IMR-90 (cell line): ENCODE measurements around the gene KCNN4. TPM values are rescaled to one million over a fixed set of nuclear protein-coding genes. Genes with fewer than 3 reads are reported as not detected.
A peak's percentile ranks its signal among the peaks of the same experiment; 100 is the strongest.

Experiments
- ATAC-seq: fragments of 200-7000 bp; cut with Tn5 transposase; 2 replicates; pipeline ENCODE4 v1.9.1; 2020; ENCODE audit warnings: low read depth, mild to moderate bottlenecking, moderate library complexity
- BruUV-seq: library from RNA; stranded (reverse); fragments of 400-500 nt; replicated peaks from 2 replicates; lab custom pipeline; 2021; lab: Mats Ljungman, UMichigan
- CTCF ChIA-PET: fragments of 300-600 bp; formaldehyde crosslinking; extraction: SDS; loops from one replicate; lab custom pipeline; 2021; ENCODE audit warnings: antibody characterized with exemption; lab: Yijun Ruan, JAX
- POLR2A ChIA-PET: fragments of 300-600 bp; sonication (Branson Sonifier 250); formaldehyde crosslinking; loops from one replicate; lab custom pipeline; 2022; ENCODE audit warnings: antibody characterized with exemption; ENCODE audit not compliant: unreplicated experiment; lab: Charles Lee
- DNase-seq: peaks from one replicate; pipeline ENCODE4 v3.0.0; 2013
- H2AFZ ChIP-seq: replicated peaks from 2 replicates; pipeline ENCODE3; 2013; ENCODE audit warnings: low read length, mild to moderate bottlenecking; ENCODE audit not compliant: poor library complexity
- H2AK5ac ChIP-seq: 2 replicates; pipeline ENCODE4 v1.6.1; 2013; ENCODE audit warnings: low read depth, low read length, inconsistent platforms
- H2AK9ac ChIP-seq: replicated peaks from 2 replicates; pipeline ENCODE3; 2013; ENCODE audit warnings: mild to moderate bottlenecking, low read depth, low read length, moderate library complexity; ENCODE audit not compliant: poor library complexity
- H2BK120ac ChIP-seq: 2 replicates; pipeline ENCODE4 v1.6.1; 2013; ENCODE audit warnings: low read depth, low read length, inconsistent platforms
- H2BK15ac ChIP-seq: 3 replicates; pipeline ENCODE4 v1.6.1; 2013; ENCODE audit warnings: low read depth, low read length, inconsistent platforms
- H2BK20ac ChIP-seq: 2 replicates; pipeline ENCODE4 v1.6.1; 2013; ENCODE audit warnings: low read depth, mild to moderate bottlenecking, inconsistent platforms, low read length, moderate library complexity
- H2BK5ac ChIP-seq: 2 replicates; pipeline ENCODE4 v1.6.1; 2013; ENCODE audit warnings: mild to moderate bottlenecking, low read depth, low read length, inconsistent platforms; ENCODE audit not compliant: poor library complexity, severe bottlenecking
- H3K14ac ChIP-seq: replicated peaks from 2 replicates; pipeline ENCODE4 v1.6.1; 2013; ENCODE audit warnings: low read depth, low read length, inconsistent platforms
- H3K18ac ChIP-seq: 2 replicates; pipeline ENCODE4 v1.6.1; 2013; ENCODE audit warnings: low read depth, low read length, control low read depth
- H3K23ac ChIP-seq: 2 replicates; pipeline ENCODE4 v1.6.1; 2013; ENCODE audit warnings: low read depth, low read length, inconsistent platforms
- H3K27ac ChIP-seq: 2 replicates; pipeline ENCODE4 v1.5.1; 2013; ENCODE audit warnings: mild to moderate bottlenecking, control low read depth, low read length; ENCODE audit not compliant: insufficient read depth
- H3K27me3 ChIP-seq: 2 replicates; pipeline ENCODE4 v1.6.1; 2013; ENCODE audit warnings: low read length; ENCODE audit not compliant: control insufficient read depth, insufficient read depth
- H3K36me3 ChIP-seq: 2 replicates; pipeline ENCODE4 v1.6.1; 2013; ENCODE audit warnings: low read length, mixed read lengths; ENCODE audit not compliant: control insufficient read depth, insufficient read depth
- H3K4ac ChIP-seq: 2 replicates; pipeline ENCODE4 v1.6.1; 2013; ENCODE audit warnings: low read depth, low read length, inconsistent platforms
- H3K4me1 ChIP-seq: 2 replicates; pipeline ENCODE4 v1.6.1; 2013; ENCODE audit warnings: low read length, mixed read lengths; ENCODE audit not compliant: control insufficient read depth, insufficient read depth
- H3K4me2 ChIP-seq: 2 replicates; pipeline ENCODE4 v1.6.1; 2013; ENCODE audit warnings: low read depth, mild to moderate bottlenecking, control low read depth, low read length, moderate library complexity
- H3K4me3 ChIP-seq: 2 replicates; pipeline ENCODE4 v1.5.1; 2013; ENCODE audit warnings: low read depth, mild to moderate bottlenecking, control low read depth, low read length, moderate library complexity; ENCODE audit not compliant: insufficient read depth
- H3K56ac ChIP-seq: 2 replicates; pipeline ENCODE4 v1.6.1; 2013; ENCODE audit warnings: low read length, inconsistent platforms; ENCODE audit not compliant: insufficient read depth; ENCODE audit errors: extremely low read depth
- H3K79me1 ChIP-seq, 2 experiments: 2 replicates each; pipeline ENCODE4 v1.6.1; 2013; ENCODE audit warnings: low read length in 2 of 2, inconsistent platforms in 1 of 2, low read depth in 1 of 2
- H3K9ac ChIP-seq: 2 replicates; pipeline ENCODE4 v1.6.1; 2013; ENCODE audit warnings: low read depth, low read length, control low read depth
- H3K9me1 ChIP-seq: 2 replicates; pipeline ENCODE4 v1.6.1; 2013; ENCODE audit warnings: low read length, inconsistent platforms; ENCODE audit not compliant: insufficient read depth
- H3K9me3 ChIP-seq: 2 replicates; pipeline ENCODE4 v1.6.1; 2013; ENCODE audit warnings: low read length; ENCODE audit not compliant: control insufficient read depth, insufficient read depth
- H4K20me1 ChIP-seq: 2 replicates; pipeline ENCODE4 v1.6.1; 2013; ENCODE audit warnings: low read length, inconsistent platforms; ENCODE audit not compliant: insufficient read depth
- H4K5ac ChIP-seq: 2 replicates; pipeline ENCODE4 v1.6.1; 2013; ENCODE audit warnings: mild to moderate bottlenecking, low read depth, low read length, control low read depth
- H4K8ac ChIP-seq, 2 experiments: 2 replicates each; pipeline ENCODE4 v1.6.1; 2013; ENCODE audit warnings: low read depth in 2 of 2, low read length in 2 of 2, control low read depth in 1 of 2, inconsistent platforms in 1 of 2
- H4K91ac ChIP-seq: 2 replicates; pipeline ENCODE4 v1.6.1; 2013; ENCODE audit warnings: low read depth, low read length, inconsistent platforms; ENCODE audit not compliant: insufficient read depth
- CEBPB ChIP-seq: IDR thresholded peaks from 2 replicates; pipeline ENCODE4 v1.6.1; 2012; ENCODE audit warnings: low read depth, low read length, improper control_type of control experiment
- MAFK ChIP-seq: IDR thresholded peaks from 2 replicates; pipeline ENCODE4 v1.6.1; 2012; ENCODE audit warnings: low read depth, low read length, improper control_type of control experiment
- WGBS, 2 experiments: methylation state at CpG; one replicate each; pipeline versions ENCODE4 v1.1.5 to v1.1.7; 2013; ENCODE audit warnings: missing lambda C conversion rate in 2 of 2; ENCODE audit not compliant: insufficient read length in 1 of 2; ENCODE audit errors: extremely low coverage in 2 of 2; 5-methylcytosine and 5-hydroxymethylcytosine counted together
- dilution Hi-C: fragments of 300-500 bp; cut with HindIII; formaldehyde crosslinking; loops from one replicate; pipeline ENCODE4 v1.14.3; 2018; ENCODE audit warnings: low sequenced_read_pairs; ENCODE audit not compliant: unreplicated experiment
- in situ Hi-C: fragments of 300-500 bp; cut with MboI; formaldehyde crosslinking; loops from 3 replicates; pipeline ENCODE4 v1.14.3; 2019; ENCODE audit warnings: low sequenced_read_pairs, inconsistent platforms, mixed read lengths
- intact Hi-C: fragments of 100-400 bp; cut with micrococcal nuclease; formaldehyde crosslinking; loops from 2 replicates; pipeline ENCODE4 v1.10.0; 2022
- polyA plus RNA-seq, 3 experiments: library from polyadenylated mRNA; depleted of rRNA; stranded (reverse); fragments of >200 nt; gene quantifications; 2 replicates each; pipeline ENCODE4 v1.2.3, GENCODE V29; 2012; ENCODE audit warnings: low replicate concordance in 1 of 3
- total RNA-seq: library from RNA; depleted of rRNA; stranded (reverse); fragments of >200 nt; gene quantifications from 2 replicates; pipeline ENCODE4 v1.2.3, GENCODE V29; 2012

KCNN4 gene
- total and polyA plus RNA-seq, 2 of the 4 experiments (the other 2 are of a cell fraction) = 0.54 to 0.99 TPM

- no peak overlapping the region for H3K23ac ChIP-seq
- no peaks in the 10 kb centered on the region for H3K9me3 ChIP-seq
- peaks cover 11% of the 10 kb centered on the region for H3K4me1 ChIP-seq
- H4K20me1 ChIP-seq = peaks cover 22% of the 10 kb centered on the region; the same call in 1 of the 2 replicates
- no TSS peak for BruUV-seq
- H3K4me3 ChIP-seq = no peak overlapping the region
- H3K36me3 ChIP-seq = peaks cover 40% of the 10 kb centered on the region
- H3K56ac ChIP-seq = no peak overlapping the region
- no peak overlapping the region for H2BK120ac ChIP-seq
- intact Hi-C loops (no loop called here), in situ Hi-C loops (loop anchor here (5.0 kb wide), 1 partner anchor 33 kb away; the partner anchor contains the start of gene KCNN4), dilution Hi-C loops (no loop called here)
- H2BK15ac ChIP-seq = no peak overlapping the region
- POLR2A ChIA-PET = no interaction called here
- no peak overlapping the region for H2AK5ac ChIP-seq
- no peak overlapping the region for H3K9ac ChIP-seq
- H2AFZ ChIP-seq = no peak overlapping the region
- no peak overlapping the region for H3K4ac ChIP-seq
- H3K4me2 ChIP-seq = no peak overlapping the region
- H4K8ac ChIP-seq = no peak overlapping the region
- peaks cover 8% of the 10 kb centered on the region; the same call in 1 of the 2 replicates for H3K9me1 ChIP-seq
- H3K27me3 ChIP-seq = no peaks in the 10 kb centered on the region
- no peak overlapping the region for H3K18ac ChIP-seq
- H3K27ac ChIP-seq = no peak overlapping the region
- 85% methylated on average over 5 of the region's 7 CpGs; no CpG with 5 or more reads in 1 of the 2 experiments for WGBS, 2 experiments
- no peak overlapping the region for H2BK20ac ChIP-seq
- CTCF ChIA-PET = no interaction called here
- DNase-seq = no peak
- ATAC-seq = no peak
- TF ChIP-seq CEBPB (no peak), MAFK (peak; percentile 65)
- no peak overlapping the region for H2AK9ac ChIP-seq
- H3K79me1 ChIP-seq = peaks cover 12 to 63% of the 10 kb centered on the region in 2 experiments
- H2BK5ac ChIP-seq = no peak overlapping the region
- no peak overlapping the region for H3K14ac ChIP-seq
- no peak overlapping the region for H4K91ac ChIP-seq
- H4K5ac ChIP-seq = no peak overlapping the region
These were observed 31.6 kb downstream of the KCNN4 start for GRCh38 chr19:43749152-43749551.
